Measurements from ENCODE around the gene SDK1.
"Not testable (repeated sequence)": the region's sequence is repeated elsewhere in the genome, so short reads cannot be mapped to it uniquely, and the experiment has no call there.

Gene SDK1

DNA sequence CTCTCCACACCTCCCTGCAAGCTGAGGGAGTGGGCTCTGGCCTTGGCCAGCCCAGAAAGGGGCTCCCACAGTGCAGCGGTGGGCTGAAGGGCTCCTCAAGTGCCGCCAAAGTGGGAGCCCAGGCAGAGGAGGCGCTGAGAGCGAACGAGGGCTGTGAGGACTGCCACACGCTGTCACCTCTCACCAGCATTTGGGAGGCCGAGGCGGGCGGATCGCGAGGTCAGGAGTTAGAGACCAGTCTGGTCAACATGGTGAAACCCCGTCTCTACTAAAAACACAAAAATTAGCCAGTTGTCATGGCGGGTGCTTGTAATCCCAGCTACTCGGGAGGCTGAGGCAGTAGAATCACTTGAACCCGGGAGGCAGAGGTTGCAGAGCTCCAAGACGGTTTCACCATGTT, 1013.3 kb downstream of the SDK1 start:
- not testable (repeated sequence) for DNase-seq
